Epidermal melanocyte (primary cell): ENCODE data around the gene CC2D2A.

Experiments
- DNase-seq: peaks from one replicate; pipeline ENCODE4 v3.0.0; 2011; ENCODE audit warnings: low spot score; ENCODE audit not compliant: insufficient read length

Gene CC2D2A

GRCh38 chr4:15469402-15470127 is at the start of gene CC2D2A:
TSS of gene CC2D2A (plus strand) at chr4:15469882. CDS start at chr4:15475933, 6,051 bp downstream.
- DNase-seq: peak; percentile 71

- DNase-seq: peak; percentile 33
Observed at GRCh38 chr4:15420642-15421041, 49.0 kb upstream of the CC2D2A start.

GRCh38 chr4:15423285-15423711 is 46.4 kb upstream of the CC2D2A start:
- no peak for DNase-seq

- no peak for DNase-seq
Observed at GRCh38 chr4:15425520-15425919, 44.2 kb upstream of the CC2D2A start.

GRCh38 chr4:15427161-15427560 is 42.5 kb upstream of the CC2D2A start:
- no peak for DNase-seq

- DNase-seq: no peak
Observed at GRCh38 chr4:15427701-15428100, 42.0 kb upstream of the CC2D2A start, which contains the start of gene C1QTNF7. TSS of gene C1QTNF7 (plus strand) at chr4:15428033. CDS start at chr4:15435744, 7,711 bp downstream.

- no peak for DNase-seq
Observed at GRCh38 chr4:15428611-15429010, 41.1 kb upstream of the CC2D2A start.

GRCh38 chr4:15434091-15434490 is 35.6 kb upstream of the CC2D2A start:
- no peak for DNase-seq

GRCh38 chr4:15434676-15435075 is 35.0 kb upstream of the CC2D2A start:
- no peak for DNase-seq

GRCh38 chr4:15436513-15436912 is 33.2 kb upstream of the CC2D2A start:
- no peak for DNase-seq

GRCh38 chr4:15438939-15439524 is 30.6 kb upstream of the CC2D2A start:
- DNase-seq: no peak

GRCh38 chr4:15443371-15444160 is 26.1 kb upstream of the CC2D2A start:
- no peak for DNase-seq

- no peak for DNase-seq
Observed at GRCh38 chr4:15444276-15444675, 25.4 kb upstream of the CC2D2A start.

- no peak for DNase-seq
Observed at GRCh38 chr4:15444879-15445547, 24.7 kb upstream of the CC2D2A start.

GRCh38 chr4:15451181-15451865 is 18.4 kb upstream of the CC2D2A start:
- DNase-seq: no peak

GRCh38 chr4:15451866-15452765 is 17.6 kb upstream of the CC2D2A start:
- DNase-seq: peak; percentile 51

GRCh38 chr4:15455290-15455689 is 14.4 kb upstream of the CC2D2A start:
- DNase-seq: no peak

GRCh38 chr4:15457406-15458201 is 12.1 kb upstream of the CC2D2A start:
- peak; percentile 52 for DNase-seq

GRCh38 chr4:15458616-15459015 is 11.1 kb upstream of the CC2D2A start:
- no peak for DNase-seq
